Caco-2 (cell line): ENCODE data around the gene SMYD3. TPM values are rescaled to one million over a fixed set of nuclear protein-coding genes. Genes with fewer than 3 reads are reported as not detected.

ENCODE experiments used
- BruUV-seq: library from RNA; stranded (reverse); fragments of 400-500 nt; replicated peaks from 2 replicates; lab custom pipeline; 2021; lab: Mats Ljungman, UMichigan
- CTCF ChIA-PET: fragments of 300-600 bp; sonication (Branson Sonifier 250); formaldehyde crosslinking; loops from one replicate; lab custom pipeline; 2022; ENCODE audit warnings: antibody characterized with exemption; lab: Charles Lee
- POLR2A ChIA-PET: fragments of 300-600 bp; sonication (Branson Sonifier 250); formaldehyde crosslinking; loops from one replicate; lab custom pipeline; 2022; ENCODE audit warnings: antibody characterized with exemption; lab: Charles Lee
- DNase-seq, 2 experiments: peaks; one replicate each; pipeline versions ENCODE4 v3.0.0 to v3.0.0-alpha.2; 2020 to 2022
- H3K27me3 ChIP-seq: replicated peaks from 2 replicates; pipeline ENCODE4 v1.6.0; 2011; ENCODE audit warnings: low read length; ENCODE audit not compliant: control insufficient read depth, insufficient read depth
- H3K36me3 ChIP-seq: 2 replicates; pipeline ENCODE4 v1.5.1; 2011; ENCODE audit warnings: low read length; ENCODE audit not compliant: control insufficient read depth, insufficient read depth
- H3K4me1 ChIP-seq: fragments of 250-450 bp; sonication (Bioruptor Pico); 2 replicates; pipeline ENCODE4 v1.5.1; 2020; ENCODE audit warnings: mild to moderate bottlenecking
- H3K4me3 ChIP-seq: 2 replicates; pipeline ENCODE4 v1.5.1; 2011; ENCODE audit warnings: low read depth, mild to moderate bottlenecking, control low read depth, low read length
- H3K9me3 ChIP-seq: fragments of 250-450 bp; sonication (Bioruptor Pico); 2 replicates; pipeline ENCODE4 v1.5.1; 2020; ENCODE audit warnings: mild to moderate bottlenecking, moderate library complexity
- H3K27ac Mint-ChIP-seq: one replicate; pipeline ENCODE4 v1.8.0; 2022; ENCODE audit warnings: mixed read lengths; ENCODE audit not compliant: unreplicated experiment
- H3K27me3 Mint-ChIP-seq: one replicate; pipeline ENCODE4 v1.8.0; 2022; ENCODE audit warnings: mixed read lengths; ENCODE audit not compliant: insufficient read depth, unreplicated experiment
- H3K36me3 Mint-ChIP-seq: one replicate; pipeline ENCODE4 v1.8.0; 2022; ENCODE audit warnings: mild to moderate bottlenecking, mixed read lengths; ENCODE audit not compliant: insufficient read depth, unreplicated experiment
- H3K4me1 Mint-ChIP-seq: one replicate; pipeline ENCODE4 v1.8.0; 2022; ENCODE audit warnings: low read depth, mixed read lengths; ENCODE audit not compliant: unreplicated experiment
- H3K4me3 Mint-ChIP-seq: one replicate; pipeline ENCODE4 v1.8.0; 2022; ENCODE audit warnings: mild to moderate bottlenecking, moderate library complexity, mixed read lengths; ENCODE audit not compliant: unreplicated experiment
- H3K9me3 Mint-ChIP-seq: one replicate; pipeline ENCODE4 v1.8.0; 2022; ENCODE audit warnings: mixed read lengths; ENCODE audit not compliant: unreplicated experiment
- CTCF ChIP-seq, 2 experiments: fragments of 200-600 bp in 1 of 2; IDR thresholded peaks; 1 replicate in 1 of 2; 2 replicates in 1 of 2; pipeline versions ENCODE4 v1.5.1 to v1.8.0; 2011 to 2022; ENCODE audit warnings: antibody characterized with exemption in 1 of 2, control low read depth in 1 of 2, inconsistent platforms in 1 of 2, low read depth in 1 of 2, low read length in 1 of 2, mild to moderate bottlenecking in 1 of 2, moderate library complexity in 1 of 2; ENCODE audit not compliant: insufficient read depth in 1 of 2, severe bottlenecking in 1 of 2, unreplicated experiment in 1 of 2
- intact Hi-C: fragments of 100-400 bp; cut with micrococcal nuclease; formaldehyde crosslinking; loops from one replicate; pipeline ENCODE4 v1.10.0; 2022; ENCODE audit not compliant: unreplicated experiment
- total RNA-seq: library from RNA; stranded (reverse); gene quantifications from 2 replicates; pipeline ENCODE4 v1.2.3, GENCODE V29; 2022

Gene SMYD3
- total RNA-seq, 1 experiment from 2014 or later, result 33.0 TPM

- H3K9me3 ChIP-seq, result no peaks in the 10 kb centered on the region
- Mint-ChIP-seq H3K27me3 (no peaks in the 10 kb centered on the region), H3K27ac (no peak overlapping the region), H3K36me3 (no peaks in the 10 kb centered on the region), H3K9me3 (no peaks in the 10 kb centered on the region), H3K4me1 (peaks cover 12% of the 10 kb centered on the region), H3K4me3 (no peak overlapping the region)
- no TSS peak for BruUV-seq
- H3K4me1 ChIP-seq, result no peaks in the 10 kb centered on the region
- intact Hi-C loops, result no loop called here
- H3K36me3 ChIP-seq, result no peaks in the 10 kb centered on the region
- H3K4me3 ChIP-seq, result no peak overlapping the region
- no peak for TF ChIP-seq CTCF (IDR thresholded peaks at IDR 0.05; ENCODE audit: insufficient read depth in 1 of 2, low read depth in 1 of 2, low read length in 1 of 2, severe bottlenecking in 1 of 2, unreplicated experiment in 1 of 2)
- ChIA-PET CTCF (no interaction called here), POLR2A (no interaction called here)
- H3K27me3 ChIP-seq, result no peaks in the 10 kb centered on the region
- DNase-seq, result no peak
Observed at GRCh38 chr1:246203180-246203579, 303.9 kb downstream of the SMYD3 start.

- no peak for DNase-seq
- Mint-ChIP-seq H3K9me3 (no peaks in the 10 kb centered on the region), H3K4me3 (no peak overlapping the region), H3K27me3 (no peaks in the 10 kb centered on the region), H3K4me1 (peaks cover 12% of the 10 kb centered on the region), H3K36me3 (no peaks in the 10 kb centered on the region), H3K27ac (no peak overlapping the region)
- no peak for TF ChIP-seq CTCF (IDR thresholded peaks at IDR 0.05; ENCODE audit: insufficient read depth in 1 of 2, low read depth in 1 of 2, low read length in 1 of 2, severe bottlenecking in 1 of 2, unreplicated experiment in 1 of 2)
- Histone ChIP-seq H3K9me3 (no peaks in the 10 kb centered on the region), H3K36me3 (no peaks in the 10 kb centered on the region), H3K4me1 (no peaks in the 10 kb centered on the region), H3K27me3 (no peaks in the 10 kb centered on the region), H3K4me3 (no peak overlapping the region)
- BruUV-seq, result no TSS peak
- ChIA-PET CTCF (no interaction called here), POLR2A (no interaction called here)
- intact Hi-C loops, result no loop called here
Observed at GRCh38 chr1:246200738-246201137, 306.3 kb downstream of the SMYD3 start.

- intact Hi-C loops, result no loop called here
- CTCF ChIA-PET, result no interaction called here
- Mint-ChIP-seq H3K4me3 (no peak overlapping the region), H3K27ac (no peak overlapping the region), H3K9me3 (no peaks in the 10 kb centered on the region), H3K27me3 (no peaks in the 10 kb centered on the region), H3K4me1 (peaks cover 12% of the 10 kb centered on the region), H3K36me3 (no peaks in the 10 kb centered on the region)
- Histone ChIP-seq H3K27me3 (no peaks in the 10 kb centered on the region), H3K4me3 (no peak overlapping the region), H3K4me1 (no peaks in the 10 kb centered on the region), H3K9me3 (no peaks in the 10 kb centered on the region), H3K36me3 (no peaks in the 10 kb centered on the region)
- DNase-seq, result no peak
- POLR2A ChIA-PET, result no interaction called here
- no TSS peak for BruUV-seq
- no peak for TF ChIP-seq CTCF (IDR thresholded peaks at IDR 0.05; ENCODE audit: insufficient read depth in 1 of 2, low read depth in 1 of 2, low read length in 1 of 2, severe bottlenecking in 1 of 2, unreplicated experiment in 1 of 2)
Observed at GRCh38 chr1:246200225-246200624, 306.9 kb downstream of the SMYD3 start.
